ENCODE measurements around the gene RABGEF1. TPM values are rescaled to one million over a fixed set of nuclear protein-coding genes. Genes with fewer than 3 reads are reported as not detected.

Gene RABGEF1
- total and polyA plus RNA-seq, 2 of the 8 experiments (the other 6 are each of a cell fraction or from before 2014, with no cell fraction given), result 10.2 to 18.0 TPM

DNA sequence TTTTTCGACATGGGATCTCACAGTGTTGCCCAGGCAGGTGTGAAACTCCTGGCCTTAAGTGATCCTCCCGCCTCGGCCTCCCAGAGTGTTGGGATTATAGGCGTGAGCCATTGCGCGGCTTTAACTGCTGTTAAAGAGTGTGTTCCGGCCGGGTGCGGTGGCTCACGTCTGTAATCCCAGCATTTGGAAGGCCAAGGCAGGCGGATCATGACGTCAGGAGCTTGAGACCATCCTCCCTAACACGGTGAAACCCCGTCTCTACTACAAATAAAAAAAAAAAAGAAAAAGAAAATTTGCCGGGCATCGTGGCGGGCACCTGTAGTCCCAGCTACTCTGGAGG is 1.1 kb downstream of the RABGEF1 start:
- Histone ChIP-seq H4K5ac (ENCODE audit: insufficient read length, low read depth, low read length) (no peak overlapping the region), H2BK20ac (ENCODE audit: low read length) (no peak overlapping the region), H3K23me2 (ENCODE audit: low read depth, low read length) (peaks cover 3% of the 10 kb centered on the region; the same call in 1 of the 2 replicates), H3K4me1 (replicated peaks in 1 of 4; ENCODE audit: control insufficient read depth in 3 of 4, insufficient read depth in 4 of 4, low read length in 3 of 4) (no peaks in the 10 kb centered on the region; a peak in 1 of 7 replicates), H2BK120ac (replicated peaks; ENCODE audit: low read depth, low read length) (no peak overlapping the region), H3K23ac (ENCODE audit: insufficient read length) (no peak overlapping the region), H2BK12ac (ENCODE audit: low read depth, low read length) (no peak overlapping the region), H3K27ac (ENCODE audit: low read depth, low read length) (no peak overlapping the region), H3K9ac (replicated peaks in 1 of 4; ENCODE audit: extremely low read depth in 1 of 4, low read depth in 3 of 4, low read length in 3 of 4) (no peak overlapping the region), H3K79me1 (ENCODE audit: low read depth, low read length) (no peaks in the 10 kb centered on the region; the same call in 1 of the 2 replicates), H3K18ac (ENCODE audit: extremely low read depth, low read length) (no peak overlapping the region), H3K36me3 (ENCODE audit: control insufficient read depth in 2 of 4, insufficient read depth in 4 of 4, low read length in 3 of 4) (no peaks in the 10 kb centered on the region), H3K14ac (ENCODE audit: insufficient read length) (no peak overlapping the region), H2AFZ (ENCODE audit: low read length) (no peak overlapping the region), H4K91ac (replicated peaks; ENCODE audit: insufficient read length, low read length) (no peak overlapping the region), H3K56ac (replicated peaks; ENCODE audit: insufficient read length, low read depth, low read length) (no peak overlapping the region), H3K9me3 (ENCODE audit: insufficient read depth in 2 of 2, low read depth in 1 of 2, low read length in 1 of 2) (no peaks in the 10 kb centered on the region), H4K8ac (ENCODE audit: extremely low read depth, insufficient read depth, low read length) (no peak overlapping the region), H3K4me3 (ENCODE audit: extremely low read depth in 1 of 4, insufficient read depth in 2 of 4, low read depth in 3 of 4, low read length in 4 of 4) (peak overlapping the region; percentile 75 to 98 (median 78); a peak in 7 of 8 replicates), H3K4ac (replicated peaks; ENCODE audit: insufficient read length, low read depth, low read length) (no peak overlapping the region), H4K20me1 (replicated peaks in 1 of 2; ENCODE audit: control insufficient read depth in 1 of 2, insufficient read depth in 2 of 2, low read length in 2 of 2) (no peaks in the 10 kb centered on the region), H2BK15ac (ENCODE audit: low read length) (no peak overlapping the region), H2AK5ac (ENCODE audit: low read depth, low read length) (no peak overlapping the region), H3K4me2 (ENCODE audit: insufficient read depth in 1 of 2, low read depth in 2 of 2, low read length in 2 of 2) (peak overlapping the region; percentile 65 to 66), H3K79me2 (ENCODE audit: control insufficient read depth in 1 of 2, insufficient read depth in 2 of 2, low read length in 2 of 2) (peaks cover 3 to 41% of the 10 kb centered on the region in 2 experiments; a peak in 2 of 4 replicates), H2BK5ac (ENCODE audit: low read depth, low read length) (no peak overlapping the region), H3K27me3 (replicated peaks in 1 of 4; ENCODE audit: control insufficient read depth in 3 of 4, extremely low read depth in 1 of 4, insufficient read depth in 3 of 4, low read length in 3 of 4) (no peaks in the 10 kb centered on the region)
- WGBS, 2 experiments (ENCODE audit: extremely low coverage in 1 of 2, insufficient coverage in 1 of 2, insufficient read length in 1 of 2, insufficient replicate concordance in 2 of 2, low coverage in 1 of 2, low lambda C conversion rate in 2 of 2, missing lambda C conversion rate in 1 of 2), result 80% methylated on average over 17 of the region's 17 CpGs; no CpG with 5 or more reads in 1 of the 2 experiments
- TF ChIP-seq NANOG (IDR thresholded peaks at IDR 0.05; ENCODE audit: insufficient read depth, low read depth, low read length, poor library complexity, severe bottlenecking), result no peak
- no peak for TF ChIP-seq SAP30 (IDR thresholded peaks at IDR 0.05; ENCODE audit: insufficient read depth, insufficient replicate concordance, low read length)
- TF ChIP-seq KDM1A (IDR thresholded peaks at IDR 0.05; ENCODE audit: borderline replicate concordance, low read length), result peak; percentile 39; the same call in 1 of the 2 replicates
- no peak for TF ChIP-seq EZH2 (IDR thresholded peaks at IDR 0.05; ENCODE audit: low read depth, low read length, severe bottlenecking)
- no peak for TF ChIP-seq TCF12 (IDR thresholded peaks at IDR 0.05; ENCODE audit: low read depth, low read length)
- no peak for TF ChIP-seq RFX5 (IDR thresholded peaks at IDR 0.05; ENCODE audit: borderline replicate concordance, low read depth, low read length)
- TF ChIP-seq EP300 (IDR thresholded peaks at IDR 0.05; ENCODE audit: borderline replicate concordance in 1 of 2, low read depth in 2 of 2, low read length in 2 of 2), result no peak
- FAIRE-seq (no peak), DNase-seq (ENCODE audit: low read depth in 1 of 2, low spot score in 2 of 2) (no peak)
- CTCF ChIA-PET (ENCODE audit: partially characterized antibody), result interaction anchor here (0.6 to 0.8 kb wide), 2 partner anchors 41 to 447 kb away, joined by 3 read pairs; no protein-coding TSS in a partner anchor
- POLR2A ChIA-PET (ENCODE audit: partially characterized antibody), result interaction anchor here (1.5 to 3.8 kb wide), 3 partner anchors 9 to 23 kb away, joined by 4 to 10 read pairs (median 5); no protein-coding TSS in a partner anchor
